Activated CD8-positive, alpha-beta T cell treated with anti-CD3 and anti-CD28 coated beads for 36 hours (primary cell): ENCODE data around the gene CCS. TPM values are rescaled to one million over a fixed set of nuclear protein-coding genes. Genes with fewer than 3 reads are reported as not detected.
A peak's percentile ranks its signal among the peaks of the same experiment; 100 is the strongest.
"Not testable (repeated sequence)": the region's sequence is repeated elsewhere in the genome, so short reads cannot be mapped to it uniquely, and the experiment has no call there.

Experiments used
- ATAC-seq: fragments of 200-7000 bp; cut with Tn5 transposase; one replicate; pipeline ENCODE4 v1.10.0; 2021; ENCODE audit warnings: mild to moderate bottlenecking, moderate library complexity
- CTCF ChIA-PET: fragments of 350-600 bp; sonication (Branson Sonifier 250); formaldehyde crosslinking; loops from one replicate; lab custom pipeline; 2021; ENCODE audit warnings: antibody characterized with exemption; lab: Charles Lee
- POLR2A ChIA-PET: fragments of 350-600 bp; sonication (Branson Sonifier 250); formaldehyde crosslinking; loops from one replicate; lab custom pipeline; 2021; ENCODE audit warnings: antibody characterized with exemption; lab: Charles Lee
- DNase-seq: peaks from one replicate; pipeline ENCODE4 v3.0.0-alpha.2; 2020
- H3K27ac Mint-ChIP-seq: one replicate; pipeline ENCODE4 v1.8.0; 2021; ENCODE audit warnings: mild to moderate bottlenecking, mixed read lengths
- H3K27me3 Mint-ChIP-seq: one replicate; pipeline ENCODE4 v1.8.0; 2021; ENCODE audit warnings: mixed read lengths
- H3K36me3 Mint-ChIP-seq: one replicate; pipeline ENCODE4 v1.8.0; 2021; ENCODE audit warnings: low read depth, mixed read lengths
- H3K4me1 Mint-ChIP-seq: one replicate; pipeline ENCODE4 v1.8.0; 2021; ENCODE audit warnings: low read depth, mixed read lengths
- H3K4me3 Mint-ChIP-seq: one replicate; pipeline ENCODE4 v1.8.0; 2021; ENCODE audit warnings: mild to moderate bottlenecking, moderate library complexity, mixed read lengths
- H3K9me3 Mint-ChIP-seq: one replicate; pipeline ENCODE4 v1.8.0; 2021; ENCODE audit warnings: mixed read lengths
- intact Hi-C: fragments of 100-400 bp; cut with micrococcal nuclease; formaldehyde crosslinking; loops from one replicate; pipeline ENCODE4 v1.10.0; 2022
- total RNA-seq, 2 experiments: library from RNA; stranded (reverse); gene quantifications; one replicate each; pipeline ENCODE4 v1.2.3, GENCODE V29; 2021
- TF ChIP-seq, protein P1 (sequence below): fragments of 200-600 bp; IDR thresholded peaks from one replicate; pipeline ENCODE4 v1.8.0; 2022; ENCODE audit warnings: antibody characterized with exemption, mild to moderate bottlenecking

CCS gene
- total RNA-seq, 2 experiments from 2014 or later, result 22.0 to 25.6 TPM

DNA sequence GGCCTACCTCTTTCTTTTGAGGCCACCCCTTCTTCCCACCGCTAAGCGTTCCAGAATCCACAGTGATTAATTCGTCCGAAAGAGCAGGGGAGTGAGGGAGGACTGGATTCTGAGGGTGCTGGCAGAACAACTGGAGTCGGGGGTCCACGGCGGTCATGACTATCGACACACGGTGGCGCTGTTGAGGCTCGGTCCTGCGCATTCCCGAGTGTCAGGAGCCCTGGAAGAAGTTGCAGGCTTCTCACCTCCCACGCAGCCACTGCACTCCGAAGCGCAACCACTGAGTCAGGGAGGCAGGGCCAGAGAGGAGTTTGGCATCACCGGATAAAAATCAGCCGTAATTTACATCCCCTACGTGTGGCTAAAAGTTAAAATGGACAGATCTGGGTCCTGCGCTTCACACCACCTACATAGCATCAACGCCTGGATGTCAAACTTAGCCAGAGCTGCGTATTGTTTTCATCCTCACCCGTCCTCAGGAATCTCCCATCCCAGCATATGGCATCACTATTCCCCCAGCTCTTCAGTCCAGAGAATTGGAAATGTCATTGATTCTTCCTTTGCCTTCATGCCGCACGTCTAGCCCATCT lies 13.9 kb upstream of the CCS start:
- Mint-ChIP-seq H3K4me3 (no peak overlapping the region), H3K36me3 (no peaks in the 10 kb centered on the region), H3K27me3 (no peaks in the 10 kb centered on the region), H3K9me3 (peaks cover 2% of the 10 kb centered on the region), H3K4me1 (peaks cover 16% of the 10 kb centered on the region), H3K27ac (no peak overlapping the region)
- TF ChIP-seq, protein P1, sequence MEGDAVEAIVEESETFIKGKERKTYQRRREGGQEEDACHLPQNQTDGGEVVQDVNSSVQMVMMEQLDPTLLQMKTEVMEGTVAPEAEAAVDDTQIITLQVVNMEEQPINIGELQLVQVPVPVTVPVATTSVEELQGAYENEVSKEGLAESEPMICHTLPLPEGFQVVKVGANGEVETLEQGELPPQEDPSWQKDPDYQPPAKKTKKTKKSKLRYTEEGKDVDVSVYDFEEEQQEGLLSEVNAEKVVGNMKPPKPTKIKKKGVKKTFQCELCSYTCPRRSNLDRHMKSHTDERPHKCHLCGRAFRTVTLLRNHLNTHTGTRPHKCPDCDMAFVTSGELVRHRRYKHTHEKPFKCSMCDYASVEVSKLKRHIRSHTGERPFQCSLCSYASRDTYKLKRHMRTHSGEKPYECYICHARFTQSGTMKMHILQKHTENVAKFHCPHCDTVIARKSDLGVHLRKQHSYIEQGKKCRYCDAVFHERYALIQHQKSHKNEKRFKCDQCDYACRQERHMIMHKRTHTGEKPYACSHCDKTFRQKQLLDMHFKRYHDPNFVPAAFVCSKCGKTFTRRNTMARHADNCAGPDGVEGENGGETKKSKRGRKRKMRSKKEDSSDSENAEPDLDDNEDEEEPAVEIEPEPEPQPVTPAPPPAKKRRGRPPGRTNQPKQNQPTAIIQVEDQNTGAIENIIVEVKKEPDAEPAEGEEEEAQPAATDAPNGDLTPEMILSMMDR, result peak; percentile 90
- intact Hi-C loops, result loop anchor here (2.0 to 5.0 kb wide), 2 partner anchors 38 to 100 kb away; partner anchors contain the start of gene RBM14
- DNase-seq (peak; percentile 90), ATAC-seq (peak; percentile 91)
- POLR2A ChIA-PET, result interaction anchor here (0.7 to 1.0 kb wide), 4 partner anchors 38 to 98 kb away, joined by 3 read pairs; partner anchors contain the start of gene RBM4B
- CTCF ChIA-PET, result interaction anchor here (0.7 to 3.9 kb wide), 20 partner anchors 10 to 277 kb away, joined by 3 to 77 read pairs (median 4); partner anchors contain the start of genes CCDC87, CCS, CTSF and RBM4B

DNA sequence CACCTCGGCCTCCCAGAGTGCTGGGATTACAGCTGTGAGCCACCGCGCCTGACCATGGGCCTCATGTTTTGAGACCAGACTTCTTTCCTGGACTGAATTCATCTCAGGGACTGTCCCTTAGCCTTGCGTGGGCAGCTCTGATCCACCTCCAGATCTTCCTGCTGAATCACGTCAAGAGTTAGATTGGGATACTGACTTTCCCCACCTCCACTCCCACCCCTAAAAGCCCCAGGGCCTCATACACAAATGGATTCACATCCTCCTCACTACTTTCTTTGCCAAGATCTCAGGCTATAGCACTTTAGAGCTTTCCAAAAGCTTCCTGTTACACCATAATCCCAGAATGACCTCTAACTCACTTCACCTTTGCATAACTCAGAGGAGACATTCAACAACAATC lies 12.2 kb upstream of the CCS start:
- Mint-ChIP-seq H3K9me3 (peaks cover 2% of the 10 kb centered on the region), H3K27me3 (no peaks in the 10 kb centered on the region), H3K36me3 (no peaks in the 10 kb centered on the region), H3K4me1 (peaks cover 16% of the 10 kb centered on the region), H3K27ac (no peak overlapping the region), H3K4me3 (no peak overlapping the region)
- POLR2A ChIA-PET, result interaction anchor here (1.5 to 1.7 kb wide), 2 partner anchors 10 to 97 kb away, joined by 4 to 10 read pairs; partner anchors contain the start of gene RBM4B
- intact Hi-C loops, result no loop called here
- TF ChIP-seq, protein P1, result no peak
- no peak for DNase-seq
- CTCF ChIA-PET, result interaction anchor here (1.2 to 3.9 kb wide), 4 partner anchors 9 to 98 kb away, joined by 3 to 77 read pairs (median 4); partner anchors contain the start of genes CCDC87, CCS and RBM4B
- no peak for ATAC-seq

- ChIA-PET CTCF (interaction anchor here (1.2 to 3.9 kb wide), 4 partner anchors 9 to 97 kb away, joined by 3 to 77 read pairs (median 4); partner anchors contain the start of genes CCDC87, CCS and RBM4B), POLR2A (interaction anchor here (1.5 to 1.7 kb wide), 2 partner anchors 9 to 97 kb away, joined by 4 to 10 read pairs; partner anchors contain the start of gene RBM4B)
- Mint-ChIP-seq H3K4me3 (no peak overlapping the region), H3K9me3 (peaks cover 2% of the 10 kb centered on the region), H3K36me3 (no peaks in the 10 kb centered on the region), H3K27ac (no peak overlapping the region), H3K27me3 (no peaks in the 10 kb centered on the region), H3K4me1 (peaks cover 16% of the 10 kb centered on the region)
- no peak for DNase-seq
- intact Hi-C loops, result no loop called here
- ATAC-seq, result no peak
- TF ChIP-seq, protein P1, result no peak
Measured at GRCh38 chr11:66581261-66581660, 11.7 kb upstream of the CCS start.

- H3K27ac Mint-ChIP-seq, ATAC-seq, H3K9me3 Mint-ChIP-seq, H3K27me3 Mint-ChIP-seq, H3K4me3 Mint-ChIP-seq, POLR2A ChIA-PET, intact Hi-C loops, DNase-seq, H3K36me3 Mint-ChIP-seq: not testable (repeated sequence)
- H3K4me1 Mint-ChIP-seq, result peaks cover 16% of the 10 kb centered on the region
- CTCF ChIA-PET, result interaction anchor here (3.9 kb wide), 1 partner anchor 96 kb away, joined by 77 read pairs; the partner anchor contains the start of gene RBM4B
Measured at GRCh38 chr11:66582565-66583147, 10.3 kb upstream of the CCS start.

DNA sequence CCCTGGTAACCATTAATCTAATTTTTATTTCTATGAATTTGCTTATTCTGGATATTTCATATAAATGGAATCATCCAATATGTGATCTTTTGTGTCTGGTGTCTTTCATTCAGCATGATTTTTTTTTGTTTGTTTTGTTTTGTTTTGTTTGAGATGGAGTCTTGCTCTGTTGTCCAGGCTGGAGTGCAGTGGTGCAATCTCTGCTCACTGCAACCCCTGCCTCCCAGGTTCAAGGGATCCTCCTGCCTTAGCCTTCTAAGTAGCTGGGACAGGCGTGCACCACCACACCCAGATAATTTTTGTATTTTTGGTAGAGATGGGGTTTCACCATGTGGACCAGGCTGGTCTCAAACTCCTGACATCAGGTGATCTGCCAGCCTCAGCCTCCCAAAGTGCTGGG lies 7.5 kb upstream of the CCS start:
- POLR2A ChIA-PET, result interaction anchor here (1.6 kb wide), 1 partner anchor 31 kb away, joined by 4 read pairs; no protein-coding TSS in a partner anchor
- H3K27ac Mint-ChIP-seq, ATAC-seq, H3K4me3 Mint-ChIP-seq, H3K27me3 Mint-ChIP-seq, DNase-seq, H3K4me1 Mint-ChIP-seq, H3K9me3 Mint-ChIP-seq, H3K36me3 Mint-ChIP-seq, intact Hi-C loops: not testable (repeated sequence)
- CTCF ChIA-PET, result interaction anchor here (2.1 kb wide), 1 partner anchor 93 kb away, joined by 9 read pairs; the partner anchor contains the start of gene RBM4B
